Stimulated activated CD8-positive, alpha-beta memory T cell treated with anti-CD3 and anti-CD28 coated beads, Interleukin-4, amount 100 ng/mL, for 24 hours (primary cell): Measurements from ENCODE around the gene STX11.
"Not testable (repeated sequence)": the region's sequence is repeated elsewhere in the genome, so short reads cannot be mapped to it uniquely, and the experiment has no call there.

Experiments
- DNase-seq: peaks from one replicate; pipeline ENCODE4 v3.0.0-alpha.2; 2020; ENCODE audit warnings: low read depth

Gene STX11

GRCh38 chr6:144149894-144150709 lies at the start of gene STX11:
Gene STX11 (plus strand): TSS chr6:144150517. CDS start chr6:144186628, 36,111 bp downstream.
- peak; percentile 76 for DNase-seq

- no peak for DNase-seq
These were observed 47.2 kb upstream of the STX11 start for GRCh38 chr6:144103026-144103563.

DNA sequence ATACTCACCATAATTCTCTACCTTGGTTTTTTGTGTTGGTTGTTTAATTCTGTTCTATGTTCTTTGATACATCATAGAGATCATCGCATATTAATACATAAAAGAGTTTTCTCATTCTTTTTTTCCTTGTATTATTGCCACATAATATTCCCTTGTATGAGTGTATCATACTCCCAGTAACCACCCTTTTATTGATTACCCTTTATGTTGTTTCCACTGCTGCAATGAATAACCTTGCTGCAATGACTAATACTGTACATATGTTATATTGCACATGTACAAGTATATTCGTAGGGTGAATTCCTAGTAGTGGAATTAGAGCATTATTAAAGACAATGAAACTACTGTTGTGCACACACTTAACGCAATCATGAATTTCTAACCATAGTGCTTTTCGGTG lies 45.8 kb upstream of the STX11 start:
- no peak for DNase-seq

DNA sequence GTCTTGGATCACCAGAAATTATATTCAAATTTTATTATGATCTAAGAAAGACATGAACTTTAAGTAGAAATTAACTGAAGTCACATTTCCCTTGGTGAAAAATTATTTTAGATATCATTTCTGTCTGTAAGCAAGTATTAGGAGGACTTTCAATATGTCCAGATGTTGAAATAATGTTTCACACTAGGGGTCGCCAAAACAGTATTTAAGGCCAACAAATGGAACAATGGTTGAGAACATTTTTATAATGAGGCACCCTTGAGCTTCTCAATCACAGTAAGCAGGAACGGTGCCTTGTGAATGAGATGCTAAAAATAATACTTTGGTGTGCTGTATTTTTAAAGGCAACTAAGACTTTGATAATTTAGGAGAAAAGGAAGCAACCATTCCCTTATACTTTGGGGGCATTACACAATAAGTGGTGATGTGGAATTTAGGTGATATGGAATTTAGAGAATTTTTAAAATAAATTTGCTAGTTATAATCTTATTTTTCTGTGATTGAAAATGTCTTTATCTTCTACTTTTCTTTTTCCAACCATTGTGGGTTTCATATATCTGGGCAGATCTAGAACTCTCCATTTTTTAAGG lies 45.3 kb upstream of the STX11 start:
- no peak for DNase-seq

DNA sequence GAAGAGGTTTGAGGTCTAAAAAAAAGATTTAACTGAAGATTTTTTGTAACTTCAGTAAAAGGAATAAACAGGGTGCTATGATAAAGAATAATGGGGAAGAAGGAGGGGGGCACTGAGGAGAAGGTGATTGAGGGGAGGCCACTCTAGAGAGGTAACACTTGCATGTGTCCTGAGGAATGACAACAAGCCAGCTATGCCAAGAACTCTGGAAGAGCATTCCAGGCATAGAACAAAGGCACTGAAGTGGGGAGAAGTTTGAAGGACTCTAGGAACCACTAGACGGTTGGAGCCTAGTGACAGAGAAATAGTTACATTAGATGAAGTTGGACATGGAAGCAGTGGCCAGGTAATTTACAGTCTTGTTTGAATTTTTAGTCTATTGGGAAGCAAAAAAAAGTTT lies 44.1 kb upstream of the STX11 start:
- DNase-seq = no peak

GRCh38 chr6:144110210-144110609 lies 40.1 kb upstream of the STX11 start:
- DNase-seq = no peak

DNA sequence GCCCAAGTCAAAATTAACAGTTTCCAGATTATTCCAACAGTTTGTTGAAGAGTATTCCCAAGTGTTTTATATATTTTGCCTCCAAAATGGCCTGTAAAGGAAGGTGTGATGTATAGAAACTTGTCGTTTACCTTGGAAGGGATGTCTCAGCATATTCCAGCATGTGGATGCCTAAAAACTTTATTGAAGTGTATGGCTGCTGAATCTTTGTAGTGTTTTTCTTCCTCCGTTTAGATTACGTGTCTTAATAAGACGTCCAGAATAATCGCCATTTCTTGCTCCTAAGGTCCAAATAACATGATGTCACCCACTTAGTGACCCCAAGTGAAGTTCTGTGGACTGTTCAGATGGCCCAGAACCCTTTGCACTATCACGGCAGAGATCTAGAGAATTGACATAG lies 37.0 kb upstream of the STX11 start:
- DNase-seq = no peak

GRCh38 chr6:144115219-144115618 lies 35.1 kb upstream of the STX11 start:
- DNase-seq = no peak

GRCh38 chr6:144119376-144119775 lies 30.9 kb upstream of the STX11 start:
- no peak for DNase-seq

DNA sequence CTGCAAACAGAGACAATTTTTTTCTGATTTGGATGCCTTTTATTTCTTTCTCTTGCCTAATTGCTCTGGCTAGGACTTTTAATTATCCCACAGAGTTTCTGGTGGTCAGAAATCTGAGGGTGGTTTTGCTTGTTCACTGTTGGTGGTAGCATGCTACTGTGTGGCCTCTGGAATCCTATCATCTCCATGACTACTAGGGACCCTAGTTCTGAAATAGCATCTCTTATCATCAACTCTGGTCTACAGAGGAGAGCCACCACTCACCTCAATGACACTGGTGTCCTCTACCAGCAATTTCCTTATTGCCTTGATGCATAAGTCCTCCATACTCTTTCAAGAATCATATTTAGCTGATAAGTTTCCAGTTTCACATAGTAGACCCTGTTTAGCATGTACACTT lies 27.5 kb upstream of the STX11 start:
- DNase-seq = no peak

- no peak for DNase-seq
These were observed 26.9 kb upstream of the STX11 start for GRCh38 chr6:144123421-144123820.

DNA sequence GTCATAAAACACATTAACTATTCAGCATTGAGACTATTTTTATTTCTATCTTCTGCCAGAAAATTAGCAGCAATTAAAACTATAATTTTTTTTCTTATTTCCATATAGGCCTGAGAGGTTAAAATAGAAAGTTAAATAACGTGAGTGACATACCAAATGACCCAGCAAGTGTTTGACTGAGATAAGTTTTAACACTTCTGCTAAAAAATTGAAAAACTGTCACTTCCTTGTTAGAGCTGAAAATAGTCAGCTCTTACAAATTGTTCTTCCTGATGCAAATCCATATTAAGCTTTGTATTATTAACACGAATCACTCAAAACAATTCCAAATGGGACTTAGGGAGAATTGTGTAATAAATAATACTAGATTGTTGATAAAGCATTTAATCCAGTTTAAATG lies 26.5 kb upstream of the STX11 start:
- no peak for DNase-seq

DNA sequence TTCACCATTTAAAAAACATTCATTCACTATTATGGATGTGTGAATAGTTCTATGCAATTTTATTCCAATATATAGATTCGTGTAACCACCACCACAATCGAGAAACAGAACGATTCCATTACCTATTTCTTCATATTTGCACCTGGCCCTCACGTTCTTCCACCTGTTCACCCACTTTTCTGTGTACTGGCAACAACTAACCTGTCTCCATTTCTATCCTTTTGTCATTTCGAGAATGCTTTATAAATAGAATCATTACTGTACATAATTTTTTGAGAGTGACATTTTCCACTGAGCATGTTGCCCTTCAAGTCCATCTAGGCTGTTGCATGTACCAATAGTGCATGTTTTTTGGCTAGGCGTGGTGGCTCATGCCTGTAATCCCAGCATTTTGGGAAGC lies 23.2 kb upstream of the STX11 start:
- DNase-seq = no peak

DNA sequence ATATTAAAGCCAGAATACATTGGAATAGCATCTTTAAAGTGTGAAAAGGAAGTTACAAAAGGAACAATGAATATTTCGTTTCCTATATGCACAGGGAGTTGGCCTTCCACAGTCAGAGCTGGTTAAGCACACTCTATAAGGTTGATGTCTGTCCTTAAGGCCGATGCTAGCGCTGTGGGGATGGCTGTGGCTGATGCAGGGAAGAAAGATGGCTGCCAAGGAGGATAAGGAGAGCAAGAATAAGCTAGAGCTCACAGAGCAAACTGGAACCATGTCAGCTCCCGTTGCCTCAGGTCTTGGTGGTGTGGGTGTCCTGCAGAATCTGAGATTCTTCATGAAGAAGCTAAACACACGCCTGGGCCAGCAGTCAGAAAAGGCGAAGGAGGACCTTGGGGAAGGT lies 20.8 kb upstream of the STX11 start:
- DNase-seq = no peak

DNA sequence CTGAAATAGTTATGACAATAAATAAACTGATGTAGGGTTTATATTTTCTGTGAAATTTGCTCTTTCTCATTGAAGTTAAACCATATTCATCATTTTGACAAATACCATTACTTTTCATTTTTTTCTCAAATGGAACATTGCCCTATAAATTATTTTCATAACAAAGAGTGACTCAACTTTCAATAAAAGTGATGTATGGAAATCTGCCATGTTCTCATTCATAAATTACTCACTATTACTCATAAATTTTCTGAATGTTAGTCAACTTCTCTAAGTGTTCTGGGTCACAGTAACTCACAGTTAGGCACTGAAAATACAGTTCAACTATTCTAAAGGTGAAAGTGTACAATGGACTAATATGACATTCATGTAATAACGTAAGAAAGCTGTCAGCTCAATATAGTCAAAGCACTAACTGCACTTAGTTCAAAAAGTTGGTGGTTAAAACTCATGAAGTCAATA lies 19.0 kb upstream of the STX11 start:
- no peak for DNase-seq

DNA sequence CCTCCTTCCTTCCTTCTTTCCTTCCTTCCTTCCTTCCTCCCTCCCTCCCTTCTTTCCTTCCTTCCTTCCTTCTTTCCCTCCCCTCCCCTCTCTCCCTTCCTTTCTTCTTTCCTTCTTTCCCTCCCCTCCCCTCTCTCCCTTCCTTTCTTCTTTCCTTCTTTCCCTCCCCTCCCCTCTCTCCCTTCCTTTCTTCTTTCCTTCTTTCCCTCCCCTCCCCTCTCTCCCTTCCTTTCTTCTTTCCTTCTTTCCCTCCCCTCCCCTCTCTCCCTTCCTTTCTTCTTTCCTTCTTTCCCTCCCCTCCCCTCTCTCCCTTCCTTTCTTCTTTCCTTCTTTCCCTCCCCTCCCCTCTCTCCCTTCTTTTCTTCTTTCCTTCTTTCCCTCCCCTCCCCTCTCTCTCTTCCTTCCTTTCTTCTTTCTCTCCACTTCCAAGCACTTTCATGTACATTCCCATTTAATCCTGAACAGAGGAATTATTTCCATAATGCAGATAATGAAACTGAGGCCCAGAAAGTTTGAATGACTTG lies 18.1 kb upstream of the STX11 start:
- DNase-seq = not testable (repeated sequence)

GRCh38 chr6:144133225-144133821 lies 17.0 kb upstream of the STX11 start:
- DNase-seq = no peak

GRCh38 chr6:144134176-144134575 lies 16.1 kb upstream of the STX11 start:
- no peak for DNase-seq

DNA sequence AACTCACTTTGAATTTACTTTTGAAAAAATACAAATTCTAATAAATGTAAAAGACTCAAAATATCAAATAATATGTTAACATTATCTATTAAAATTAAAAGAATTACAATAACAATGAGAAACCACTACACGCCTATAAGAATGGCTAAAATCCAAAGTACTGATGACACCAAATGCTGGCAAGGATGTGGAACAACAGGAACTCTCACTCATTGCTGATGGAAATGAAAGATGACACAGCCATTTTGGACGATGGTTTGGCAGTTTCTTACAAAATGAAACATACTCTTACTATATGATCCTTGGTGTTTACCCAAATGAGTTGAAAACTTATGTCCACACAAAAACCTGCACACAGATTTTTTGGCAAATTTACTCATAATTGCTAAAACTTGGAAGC lies 15.6 kb upstream of the STX11 start:
- no peak for DNase-seq

DNA sequence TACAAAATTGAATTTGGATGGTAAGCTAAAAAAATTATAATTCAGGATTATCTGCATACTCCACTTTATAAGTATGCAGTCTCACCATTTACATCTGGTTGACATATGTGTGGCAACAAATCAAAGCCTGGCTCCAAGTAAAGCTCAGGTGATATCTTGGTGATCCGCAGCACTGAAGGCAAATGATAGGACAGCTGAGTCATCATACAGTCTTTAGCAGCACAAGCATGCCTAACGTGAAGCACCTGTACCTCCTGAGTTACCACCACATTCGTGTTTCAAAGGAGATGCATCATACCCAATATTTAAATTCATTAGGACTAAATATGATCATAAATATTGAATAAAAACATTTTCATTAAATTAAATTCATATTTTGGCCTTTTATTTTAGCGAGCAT lies 11.8 kb upstream of the STX11 start:
- no peak for DNase-seq

DNA sequence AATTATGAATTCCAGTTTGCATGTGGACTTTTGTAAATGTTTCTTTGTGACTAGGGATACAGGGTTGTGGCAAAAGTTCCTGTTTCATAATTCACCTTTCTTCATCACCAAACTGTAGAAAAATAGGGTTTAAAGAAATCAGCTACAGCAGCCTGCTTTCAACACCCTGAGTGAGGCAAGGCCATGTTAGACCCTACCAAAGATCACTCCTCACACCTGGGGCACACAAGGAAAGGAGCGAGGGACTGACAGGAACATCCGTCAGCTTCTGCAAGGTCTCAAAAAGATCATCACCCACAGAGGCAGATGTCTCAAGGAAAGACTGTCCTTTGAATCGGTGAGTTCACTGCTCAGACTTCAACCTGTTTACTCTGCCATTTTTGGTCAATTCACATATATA lies 10.5 kb upstream of the STX11 start:
- DNase-seq = no peak

GRCh38 chr6:144140867-144141266 lies 9.4 kb upstream of the STX11 start:
- DNase-seq = no peak

- DNase-seq = no peak
These were observed 8.8 kb upstream of the STX11 start for GRCh38 chr6:144141470-144141869.
